Endothelial cell of umbilical vein (primary cell): ENCODE results near the gene TRIM2.

Experiments used
- EZH2 ChIP-seq: IDR thresholded peaks from 2 replicates; pipeline ENCODE4 v1.6.1; 2012; ENCODE audit warnings: borderline replicate concordance, low read depth, mild to moderate bottlenecking, moderate library complexity, low read length, inconsistent platforms; ENCODE audit not compliant: severe bottlenecking
- MYC ChIP-seq: IDR thresholded peaks from one replicate; pipeline ENCODE4 v1.6.1; 2011; ENCODE audit warnings: mild to moderate bottlenecking, low read depth, low read length
- POLR2A ChIP-seq: IDR thresholded peaks from 2 replicates; pipeline ENCODE4 v1.6.1; 2012; ENCODE audit warnings: low read depth, mild to moderate bottlenecking, control low read depth, low read length
- TF ChIP-seq, protein P1 (sequence below), 2 donors: IDR thresholded peaks; 1 replicate in 1 of 2; 2 replicates in 1 of 2; pipeline ENCODE4 v1.5.1; 2011; ENCODE audit warnings: low read length in 2 of 2, mild to moderate bottlenecking in 2 of 2, moderate library complexity in 2 of 2, control low read depth in 1 of 2, inconsistent platforms in 1 of 2, low read depth in 1 of 2; ENCODE audit not compliant: insufficient read depth in 1 of 2; ENCODE audit errors: extremely low read depth in 1 of 2

- no peak for TF ChIP-seq EZH2
- no peak for TF ChIP-seq POLR2A
- TF ChIP-seq, protein P1, sequence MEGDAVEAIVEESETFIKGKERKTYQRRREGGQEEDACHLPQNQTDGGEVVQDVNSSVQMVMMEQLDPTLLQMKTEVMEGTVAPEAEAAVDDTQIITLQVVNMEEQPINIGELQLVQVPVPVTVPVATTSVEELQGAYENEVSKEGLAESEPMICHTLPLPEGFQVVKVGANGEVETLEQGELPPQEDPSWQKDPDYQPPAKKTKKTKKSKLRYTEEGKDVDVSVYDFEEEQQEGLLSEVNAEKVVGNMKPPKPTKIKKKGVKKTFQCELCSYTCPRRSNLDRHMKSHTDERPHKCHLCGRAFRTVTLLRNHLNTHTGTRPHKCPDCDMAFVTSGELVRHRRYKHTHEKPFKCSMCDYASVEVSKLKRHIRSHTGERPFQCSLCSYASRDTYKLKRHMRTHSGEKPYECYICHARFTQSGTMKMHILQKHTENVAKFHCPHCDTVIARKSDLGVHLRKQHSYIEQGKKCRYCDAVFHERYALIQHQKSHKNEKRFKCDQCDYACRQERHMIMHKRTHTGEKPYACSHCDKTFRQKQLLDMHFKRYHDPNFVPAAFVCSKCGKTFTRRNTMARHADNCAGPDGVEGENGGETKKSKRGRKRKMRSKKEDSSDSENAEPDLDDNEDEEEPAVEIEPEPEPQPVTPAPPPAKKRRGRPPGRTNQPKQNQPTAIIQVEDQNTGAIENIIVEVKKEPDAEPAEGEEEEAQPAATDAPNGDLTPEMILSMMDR (IDR thresholded peaks at IDR 0.05; ENCODE audit: extremely low read depth in 1 of 2, insufficient read depth in 1 of 2, low read depth in 1 of 2, low read length in 2 of 2), result no peak
- no peak for TF ChIP-seq MYC
Observed at GRCh38 chr4:153341575-153342090, 137.4 kb downstream of the TRIM2 start.
